Subcutaneous abdominal adipose tissue (tissue), 5 donors: ENCODE data around the gene PAH.

Experiments
- H3K27ac ChIP-seq: one replicate; pipeline ENCODE4 v1.7.0; 2013; ENCODE audit warnings: low read depth, mild to moderate bottlenecking, inconsistent platforms, low read length, moderate library complexity
- H3K27me3 ChIP-seq, 5 donors: one replicate each; pipeline ENCODE4 v1.7.0; 2013; ENCODE audit warnings: low read length in 5 of 5, inconsistent platforms in 1 of 5; ENCODE audit not compliant: control insufficient read depth in 5 of 5, insufficient read depth in 4 of 5
- H3K36me3 ChIP-seq, 5 donors: one replicate each; pipeline ENCODE4 v1.7.0; 2013; ENCODE audit warnings: low read length in 5 of 5; ENCODE audit not compliant: control insufficient read depth in 5 of 5, insufficient read depth in 5 of 5
- H3K4me1 ChIP-seq, 5 donors: one replicate each; pipeline ENCODE4 v1.7.0; 2013; ENCODE audit warnings: low read length in 5 of 5, mild to moderate bottlenecking in 3 of 5, moderate library complexity in 1 of 5; ENCODE audit not compliant: control insufficient read depth in 5 of 5, insufficient read depth in 5 of 5
- H3K4me3 ChIP-seq, 5 donors: one replicate each; pipeline ENCODE4 v1.7.0; 2013; ENCODE audit warnings: low read length in 5 of 5, low read depth in 1 of 5
- H3K9ac ChIP-seq, 5 donors: one replicate each; pipeline ENCODE4 v1.7.0; 2013; ENCODE audit warnings: low read length in 5 of 5, mild to moderate bottlenecking in 4 of 5, moderate library complexity in 3 of 5
- H3K9me3 ChIP-seq, 5 donors: one replicate each; pipeline ENCODE4 v1.7.0; 2013; ENCODE audit warnings: low read length in 5 of 5; ENCODE audit not compliant: control insufficient read depth in 5 of 5
- donor health status: healthy.
- donor health status: healthy.
- donor health status: healthy.
- donor health status: healthy.
- donor health status: healthy.

PAH gene

DNA sequence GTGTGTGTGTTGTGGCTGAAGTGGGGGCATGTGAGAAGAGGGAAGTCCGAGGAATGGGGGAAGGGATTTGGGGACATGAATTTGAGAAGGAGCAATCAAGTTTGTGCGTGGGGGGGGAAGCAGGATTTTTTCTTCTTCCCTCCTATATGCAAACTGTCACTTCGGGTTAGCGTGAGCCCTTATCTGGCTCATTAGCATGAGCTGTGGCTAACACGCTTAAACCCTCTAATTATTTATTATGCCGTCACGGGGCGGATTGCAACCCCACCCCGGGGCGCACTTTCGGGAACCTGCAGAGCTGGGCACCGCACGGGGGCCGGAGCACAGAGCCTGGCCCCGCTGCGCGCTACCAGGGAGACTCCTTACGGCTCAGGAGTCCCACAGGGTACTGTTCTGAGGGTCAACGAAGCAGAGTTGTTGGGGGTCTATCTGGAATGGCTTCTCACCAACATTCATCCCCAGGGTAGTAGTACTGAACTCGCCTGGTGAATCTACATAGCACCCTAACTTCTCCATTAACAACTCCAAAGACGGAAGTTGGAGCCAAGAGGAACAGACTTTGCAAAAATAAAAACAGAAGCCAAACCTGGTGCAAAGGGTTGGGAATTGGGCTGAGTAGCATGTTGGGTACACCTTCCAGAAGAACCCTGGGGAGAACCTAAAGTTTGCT lies 34.0 kb upstream of the PAH start:
- Histone ChIP-seq H3K27ac (no peak overlapping the region), H3K9ac (no peak overlapping the region), H3K36me3 (no peaks in the 10 kb centered on the region), H3K4me3 (no peak overlapping the region), H3K4me1 (peaks cover 0 to 3% (median under 1%) of the 10 kb centered on the region in 5 donors), H3K9me3 (peaks cover 0 to 2% (median under 1%) of the 10 kb centered on the region in 5 donors), H3K27me3 (peaks cover 20 to 57% (median 45%) of the 10 kb centered on the region in 5 donors)

DNA sequence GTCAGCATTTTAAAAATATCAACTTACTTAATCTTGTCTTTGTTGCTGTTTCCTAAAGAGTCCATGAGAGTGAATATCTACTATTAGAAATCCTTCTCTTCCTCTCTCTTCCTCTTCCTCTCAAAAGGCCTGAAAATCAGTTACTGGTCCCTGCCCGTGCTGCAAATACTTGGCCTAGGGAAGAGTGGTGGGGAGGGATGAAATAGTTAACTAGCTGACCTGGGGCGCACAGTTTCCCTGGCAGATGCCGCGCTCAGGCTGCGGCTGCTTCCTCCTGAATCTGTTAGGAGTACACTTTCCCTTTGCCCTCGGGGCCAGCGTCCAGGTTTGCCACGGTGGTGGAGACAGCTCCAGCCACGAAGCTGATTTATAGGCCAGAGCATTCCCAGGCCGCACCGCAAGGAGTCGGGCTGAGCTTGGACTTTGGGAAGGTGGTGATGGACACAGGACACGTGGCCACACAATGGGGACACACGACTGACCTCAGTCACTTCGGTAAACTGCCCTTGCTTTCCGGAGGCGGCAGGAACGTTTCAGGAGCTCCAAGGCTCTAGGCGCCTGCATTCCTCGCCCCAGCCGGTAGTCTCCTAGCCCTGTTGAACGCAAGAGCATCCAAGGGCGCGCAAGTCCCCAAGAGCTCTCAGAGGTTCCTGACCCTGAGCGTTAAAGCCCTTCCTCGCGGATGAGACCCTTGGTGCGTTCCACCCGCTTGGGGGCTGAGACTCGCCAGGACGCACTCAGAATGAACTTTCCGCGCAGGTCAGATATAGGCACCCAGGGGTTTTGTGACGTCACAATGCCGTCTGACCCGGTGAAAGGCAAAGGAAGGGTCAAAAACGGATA lies 33.3 kb upstream of the PAH start:
- H3K9ac ChIP-seq: no peak overlapping the region
- H3K9me3 ChIP-seq: peaks cover 0 to 6% (median 2%) of the 10 kb centered on the region in 5 donors
- H3K27ac ChIP-seq: no peak overlapping the region
- peaks cover 0 to 3% (median 0%) of the 10 kb centered on the region in 5 donors for H3K4me1 ChIP-seq
- peaks cover 13 to 49% (median 37%) of the 10 kb centered on the region in 5 donors for H3K27me3 ChIP-seq
- no peak overlapping the region for H3K4me3 ChIP-seq
- H3K36me3 ChIP-seq: no peaks in the 10 kb centered on the region

DNA sequence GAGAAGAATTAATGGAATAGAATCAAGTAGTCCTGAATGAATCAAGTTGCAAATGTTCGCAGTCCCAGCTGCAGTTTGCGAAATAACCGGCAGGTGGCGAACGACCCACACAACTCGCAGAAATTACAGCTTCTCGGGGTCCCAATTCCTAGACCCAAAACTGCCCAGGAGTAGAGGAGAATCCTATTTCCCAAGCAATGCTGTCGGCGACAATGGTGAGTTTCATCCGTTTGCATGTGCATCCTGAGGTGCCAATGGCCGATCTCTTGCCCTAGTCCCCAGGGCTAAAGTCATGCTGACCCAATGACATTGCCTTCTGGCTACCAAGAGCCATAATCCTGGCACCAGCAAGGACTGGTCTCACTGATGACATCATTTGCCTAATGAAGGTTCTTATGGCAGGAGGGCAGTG lies 31.9 kb upstream of the PAH start:
- H3K4me3 ChIP-seq: no peak overlapping the region
- no peak overlapping the region for H3K9ac ChIP-seq
- peaks cover 0 to 3% (median 0%) of the 10 kb centered on the region in 5 donors for H3K4me1 ChIP-seq
- peaks cover 0 to 6% (median 0%) of the 10 kb centered on the region in 5 donors for H3K9me3 ChIP-seq
- H3K27me3 ChIP-seq: peaks cover 10 to 36% (median 25%) of the 10 kb centered on the region in 5 donors
- no peak overlapping the region for H3K27ac ChIP-seq
- H3K36me3 ChIP-seq: no peaks in the 10 kb centered on the region

DNA sequence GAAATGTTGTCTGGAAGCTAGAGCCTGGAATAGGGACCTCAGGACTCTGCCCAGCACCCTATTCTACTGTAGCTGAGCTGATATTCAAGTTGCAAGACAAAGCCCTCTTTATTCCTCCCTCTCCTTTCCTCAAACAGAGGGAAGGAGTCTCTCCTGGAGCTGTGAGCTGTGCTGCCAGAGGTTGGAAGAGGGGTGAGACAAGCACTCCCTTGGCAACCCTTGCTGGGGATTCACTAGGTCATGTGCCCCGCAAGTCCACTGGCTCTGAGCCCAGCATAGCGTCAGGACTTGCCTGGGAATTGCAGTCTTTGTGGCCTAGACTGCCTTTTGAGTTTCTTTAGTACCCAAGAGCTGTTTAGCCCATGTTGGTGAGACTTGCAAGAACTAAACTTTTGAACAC lies 29.0 kb upstream of the PAH start:
- Histone ChIP-seq H3K4me1 (peaks cover 0 to 3% (median 0%) of the 10 kb centered on the region in 5 donors), H3K36me3 (no peaks in the 10 kb centered on the region), H3K27me3 (peaks cover 7 to 24% (median 15%) of the 10 kb centered on the region in 5 donors), H3K9me3 (peaks cover 0 to 6% (median 0%) of the 10 kb centered on the region in 5 donors), H3K27ac (no peak overlapping the region), H3K9ac (no peak overlapping the region), H3K4me3 (no peak overlapping the region)

DNA sequence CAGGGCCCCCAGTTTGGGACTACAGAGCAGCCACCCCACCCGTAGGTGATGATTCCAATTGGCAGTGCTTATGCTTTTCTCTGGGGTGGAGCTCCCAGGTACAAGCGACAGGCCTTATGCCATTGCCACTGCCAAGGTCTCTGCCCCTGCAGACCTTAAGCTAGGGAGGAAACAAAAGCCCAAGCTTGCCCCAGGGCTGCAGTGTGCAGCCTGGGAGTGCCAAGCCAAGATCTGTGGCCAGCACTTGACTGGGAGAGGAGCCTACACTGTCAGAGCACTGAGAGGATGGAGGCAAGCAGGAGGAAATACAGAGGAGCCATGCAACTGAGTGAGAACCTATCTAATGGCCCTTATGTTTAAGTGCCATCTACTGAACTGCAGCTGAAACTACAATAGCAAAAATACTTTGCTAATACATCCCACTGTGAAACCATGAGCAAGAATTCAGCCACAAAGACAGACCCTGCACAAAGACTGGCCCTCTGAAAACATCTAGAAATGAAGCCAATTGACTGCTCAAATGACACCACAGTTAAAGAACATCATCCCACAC lies 22.7 kb upstream of the PAH start:
- Histone ChIP-seq H3K27me3 (peaks cover 0 to 12% (median 0%) of the 10 kb centered on the region in 5 donors), H3K4me1 (no peaks in the 10 kb centered on the region), H3K9me3 (peaks cover 0 to 4% (median 3%) of the 10 kb centered on the region in 5 donors), H3K27ac (no peak overlapping the region), H3K36me3 (no peaks in the 10 kb centered on the region), H3K4me3 (no peak overlapping the region), H3K9ac (no peak overlapping the region)

DNA sequence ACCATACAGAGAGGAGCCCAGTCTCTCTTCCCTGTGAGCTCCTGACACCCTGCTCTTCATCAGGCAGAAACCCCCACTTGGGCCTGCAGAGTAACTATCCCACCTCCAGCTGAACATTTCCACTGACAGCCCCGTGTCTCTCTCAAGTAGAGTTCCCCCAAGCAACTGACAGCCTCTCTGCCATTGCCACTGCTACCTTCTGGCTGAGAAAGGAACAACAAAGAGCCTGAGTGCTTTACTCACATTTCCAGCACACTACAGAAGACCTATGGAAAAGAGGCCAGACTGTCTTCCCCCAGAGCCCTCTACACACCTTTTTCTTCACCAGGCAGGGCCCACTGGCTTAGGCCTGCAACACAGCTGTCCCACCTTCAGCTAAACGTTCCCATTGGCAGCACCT lies 22.0 kb upstream of the PAH start:
- H3K36me3 ChIP-seq: no peaks in the 10 kb centered on the region
- H3K4me1 ChIP-seq: no peaks in the 10 kb centered on the region
- peaks cover 0 to 12% (median 0%) of the 10 kb centered on the region in 5 donors for H3K27me3 ChIP-seq
- H3K9me3 ChIP-seq: peaks cover 0 to 4% (median 3%) of the 10 kb centered on the region in 5 donors
- no peak overlapping the region for H3K27ac ChIP-seq
- no peak overlapping the region for H3K4me3 ChIP-seq
- no peak overlapping the region for H3K9ac ChIP-seq

DNA sequence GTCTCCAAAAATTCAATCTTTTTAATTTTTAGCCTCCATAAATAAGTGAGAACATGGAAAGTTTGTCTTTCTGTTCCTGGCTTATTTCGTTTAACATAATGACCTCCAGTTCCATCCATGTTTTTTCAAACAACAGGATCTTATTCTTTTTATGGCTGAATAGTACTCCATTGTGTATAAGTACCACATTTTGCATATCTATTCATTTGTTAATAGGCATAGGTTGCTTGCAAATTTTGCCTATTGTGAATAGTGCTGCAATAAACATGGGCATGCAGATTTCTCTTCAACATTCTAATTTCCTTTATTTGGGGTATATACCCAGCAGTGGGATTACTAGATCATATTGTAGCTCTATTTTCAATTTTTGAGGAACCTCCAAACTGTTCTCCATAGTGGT lies 16.1 kb upstream of the PAH start:
- Histone ChIP-seq H3K36me3 (no peaks in the 10 kb centered on the region), H3K9ac (no peak overlapping the region), H3K27me3 (peaks cover 0 to 7% (median 0%) of the 10 kb centered on the region in 5 donors), H3K9me3 (no peaks in the 10 kb centered on the region), H3K27ac (no peak overlapping the region), H3K4me1 (no peaks in the 10 kb centered on the region), H3K4me3 (no peak overlapping the region)

DNA sequence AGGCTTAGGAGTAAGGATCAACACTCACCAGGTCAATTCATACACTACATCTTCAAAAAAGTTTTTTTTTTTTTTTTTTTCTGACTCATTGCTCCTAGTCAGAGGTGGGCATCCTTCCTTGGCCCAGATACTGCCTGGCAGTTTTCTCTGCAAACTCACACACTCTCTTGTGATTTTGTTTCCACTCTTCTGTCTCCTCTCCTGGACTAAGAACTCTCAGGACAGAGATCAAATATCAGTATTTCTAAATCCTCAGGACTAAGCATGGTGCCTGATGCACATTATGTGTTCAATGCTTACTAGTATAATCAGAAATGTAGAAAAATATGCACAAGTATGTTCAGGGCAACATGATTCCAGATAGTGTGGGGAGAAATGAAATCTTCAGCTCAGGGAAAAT lies 10.2 kb upstream of the PAH start:
- Histone ChIP-seq H3K9ac (no peak overlapping the region), H3K4me1 (no peaks in the 10 kb centered on the region), H3K4me3 (no peak overlapping the region), H3K27ac (no peak overlapping the region), H3K36me3 (no peaks in the 10 kb centered on the region), H3K27me3 (peaks cover 0 to 6% (median 0%) of the 10 kb centered on the region in 5 donors), H3K9me3 (no peaks in the 10 kb centered on the region)

DNA sequence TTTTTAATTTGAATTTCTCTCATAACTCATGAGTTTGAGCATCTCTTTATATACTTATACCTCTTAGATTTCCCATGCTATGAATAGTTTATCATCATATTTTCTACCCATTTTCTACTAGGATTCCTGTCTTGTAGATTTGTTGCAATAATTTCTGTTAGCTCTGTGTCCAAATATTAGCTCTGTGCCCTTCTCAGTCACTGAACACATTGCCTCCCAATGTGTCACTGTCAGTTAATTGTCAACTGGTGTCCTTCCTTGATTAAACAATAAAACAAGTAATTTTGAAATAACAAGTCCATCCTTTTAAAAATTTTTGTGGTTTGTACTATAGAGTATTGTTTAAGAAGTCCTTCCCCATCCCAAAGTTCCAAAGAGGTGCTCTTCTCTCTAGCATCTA lies 4.2 kb upstream of the PAH start:
- Histone ChIP-seq H3K4me1 (peaks cover 0 to 8% (median 7%) of the 10 kb centered on the region in 5 donors), H3K27me3 (peaks cover 0 to 13% (median 7%) of the 10 kb centered on the region in 5 donors), H3K9me3 (no peaks in the 10 kb centered on the region), H3K27ac (no peak overlapping the region), H3K36me3 (no peaks in the 10 kb centered on the region), H3K9ac (no peak overlapping the region), H3K4me3 (no peak overlapping the region)

DNA sequence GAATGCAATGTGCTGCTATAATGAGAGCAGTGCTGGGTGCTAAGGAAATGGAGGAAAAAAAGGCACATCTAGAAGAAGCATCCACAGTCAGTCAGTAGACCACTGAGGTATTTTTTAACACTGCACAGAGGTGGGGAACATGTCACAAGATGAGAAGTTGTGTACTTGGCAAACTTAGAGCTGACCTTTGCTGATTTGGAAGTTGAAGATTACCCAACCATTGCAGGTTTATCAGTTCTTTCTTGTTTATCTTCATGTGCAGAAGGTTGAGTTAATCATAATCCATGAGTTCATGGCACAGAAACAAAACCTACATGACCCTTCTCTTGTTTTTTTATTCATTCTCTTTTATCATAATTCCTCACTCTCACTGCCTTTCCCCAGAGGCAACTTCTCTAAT lies 3.2 kb upstream of the PAH start:
- H3K9ac ChIP-seq: no peak overlapping the region
- H3K4me3 ChIP-seq: no peak overlapping the region
- no peak overlapping the region for H3K27ac ChIP-seq
- peaks cover 0 to 15% (median 7%) of the 10 kb centered on the region in 5 donors for H3K27me3 ChIP-seq
- H3K9me3 ChIP-seq: no peaks in the 10 kb centered on the region
- no peaks in the 10 kb centered on the region for H3K36me3 ChIP-seq
- H3K4me1 ChIP-seq: peaks cover 0 to 8% (median 7%) of the 10 kb centered on the region in 5 donors
